K562 (cell line): ENCODE measurements around the gene CD74. TPM values are rescaled to one million over a fixed set of nuclear protein-coding genes. Genes with fewer than 3 reads are reported as not detected.

ENCODE experiments used
- ATAC-seq: fragments of 200-7000 bp; cut with Tn5 transposase; 3 replicates; pipeline ENCODE4 v1.9.1; 2020; ENCODE audit warnings: moderate library complexity
- BruUV-seq: library from RNA; stranded (reverse); fragments of 400-500 nt; replicated peaks from 2 replicates; lab custom pipeline; 2021; lab: Mats Ljungman, UMichigan
- CTCF ChIA-PET: fragments of 300-600 bp; formaldehyde crosslinking; extraction: SDS; loops from one replicate; lab custom pipeline; 2021; ENCODE audit warnings: low intra/inter-chr PET ratio; lab: Yijun Ruan, JAX
- POLR2A ChIA-PET: fragments of 300-600, 350-650 bp; sonication (Branson Sonifier 250); formaldehyde crosslinking; extraction: SDS; loops from one replicate; lab custom pipeline; 2021; ENCODE audit warnings: antibody characterized with exemption, inconsistent platforms; lab: Yijun Ruan, JAX
- DNase-seq, 4 experiments: peaks; one replicate each; pipeline versions ENCODE4 v3.0.0 to v3.0.0-alpha.2; 2011 to 2018; ENCODE audit warnings: low spot score in 3 of 4, mixed read lengths in 3 of 4; ENCODE audit errors: extremely low read depth in 1 of 4
- FAIRE-seq: peaks from 2 replicates; lab custom pipeline; 2011; peaks lifted over from hg19 to GRCh38; lab: Jason Lieb, UNC
- H2AFZ ChIP-seq: 2 replicates; pipeline ENCODE4 v1.6.0; 2011; ENCODE audit warnings: low read depth, low read length, control low read depth, inconsistent platforms
- H3K27ac ChIP-seq: fragments of 200-600 bp; 3 replicates; pipeline ENCODE4 v1.8.0; 2011; ENCODE audit warnings: low read depth, mild to moderate bottlenecking, control low read depth, inconsistent platforms, low read length, moderate library complexity, mixed read lengths; ENCODE audit errors: extremely low read depth
- H3K27me3 ChIP-seq, 2 experiments: fragments of 300-600 bp in 1 of 2; 2 replicates in 1 of 2; 3 replicates in 1 of 2; pipeline versions ENCODE4 v1.6.0 to v1.8.0; 2011; ENCODE audit warnings: inconsistent platforms in 2 of 2, low read length in 2 of 2, mild to moderate bottlenecking in 1 of 2, mixed read lengths in 1 of 2, moderate library complexity in 1 of 2; ENCODE audit not compliant: control insufficient read depth in 2 of 2, insufficient read depth in 2 of 2
- H3K36me3 ChIP-seq: fragments of 300-600 bp; 3 replicates; pipeline ENCODE4 v1.8.0; 2011; ENCODE audit warnings: mild to moderate bottlenecking, low read length, inconsistent platforms; ENCODE audit not compliant: control insufficient read depth, insufficient read depth
- H3K4me1 ChIP-seq, 2 experiments: fragments of 200-600 bp in 1 of 2; replicated peaks in 1 of 2; 2 replicates in 1 of 2; 3 replicates in 1 of 2; pipeline versions ENCODE4 v1.5.1 to v1.8.0; 2011; ENCODE audit warnings: inconsistent platforms in 2 of 2, low read length in 2 of 2, mild to moderate bottlenecking in 1 of 2, mixed read lengths in 1 of 2, moderate library complexity in 1 of 2; ENCODE audit not compliant: control insufficient read depth in 2 of 2, insufficient read depth in 2 of 2
- H3K4me2 ChIP-seq: 2 replicates; pipeline ENCODE4 v1.6.1; 2011; ENCODE audit warnings: low read length, control low read depth, inconsistent platforms, mixed read lengths; ENCODE audit not compliant: insufficient read depth
- H3K4me3 ChIP-seq: fragments of 200-600 bp; sonication (generic), shearing (Covaris generic); 2 replicates; pipeline ENCODE4 v1.5.1; 2016; ENCODE audit warnings: control low read depth, inconsistent platforms
- H3K79me2 ChIP-seq: fragments of 200-600 bp; 3 replicates; pipeline ENCODE4 v1.8.0; 2011; ENCODE audit warnings: low read length, inconsistent platforms; ENCODE audit not compliant: control insufficient read depth, insufficient read depth
- H3K9ac ChIP-seq, 2 experiments: 2 replicates each; pipeline versions ENCODE4 v1.6.0 to v1.6.1; 2011; ENCODE audit warnings: low read depth in 2 of 2, low read length in 2 of 2, control low read depth in 1 of 2, inconsistent platforms in 1 of 2, mild to moderate bottlenecking in 1 of 2, mixed read lengths in 1 of 2; ENCODE audit not compliant: insufficient read depth in 1 of 2
- H3K9me1 ChIP-seq: one replicate; pipeline ENCODE4 v1.6.0; 2011; ENCODE audit warnings: inconsistent platforms, mild to moderate bottlenecking, low read length, moderate library complexity; ENCODE audit not compliant: control insufficient read depth, insufficient read depth
- H3K9me3 ChIP-seq: replicated peaks from 2 replicates; pipeline ENCODE4 v1.5.1; 2011; ENCODE audit warnings: low read depth, low read length, inconsistent platforms; ENCODE audit not compliant: control insufficient read depth, insufficient read depth
- H4K20me1 ChIP-seq: replicated peaks from 2 replicates; pipeline ENCODE4 v1.6.1; 2011; ENCODE audit warnings: low read length, inconsistent platforms, mixed read lengths; ENCODE audit not compliant: control insufficient read depth, insufficient read depth
- ATF2 ChIP-seq: sonication (generic); formaldehyde crosslinking; IDR thresholded peaks from 2 replicates; pipeline ENCODE4 v1.8.1; 2022; ENCODE audit warnings: missing genetic modification reagents
- CTCF ChIP-seq, 3 experiments: IDR thresholded peaks in 2 of 3; conservative IDR thresholded peaks in 1 of 3; 2 replicates each; pipeline ENCODE4 v1.5.1; 2011 to 2012; ENCODE audit warnings: low read length in 3 of 3, mild to moderate bottlenecking in 3 of 3, control low read depth in 2 of 3, improper control_type of control experiment in 1 of 3, inconsistent platforms in 1 of 3, low read depth in 1 of 3, mixed read lengths in 1 of 3, moderate library complexity in 1 of 3; ENCODE audit not compliant: insufficient read depth in 2 of 3
- HNRNPUL1 ChIP-seq: fragments of 200-400 bp; formaldehyde crosslinking; IDR thresholded peaks from 2 replicates; pipeline ENCODE4 v1.6.1; 2017; ENCODE audit warnings: low read length
- MCM5 ChIP-seq: fragments of 450-650 bp; IDR thresholded peaks from 2 replicates; pipeline ENCODE4 v1.6.1; 2016; ENCODE audit warnings: low read depth
- MYNN ChIP-seq, 2 experiments: sonication (generic); formaldehyde crosslinking in 1 of 2; IDR thresholded peaks; 2 replicates each; pipeline versions ENCODE4 v1.5.0 to v1.6.1; 2016 to 2020; ENCODE audit warnings: antibody characterized with exemption in 1 of 2, missing genetic modification reagents in 1 of 2
- PHB ChIP-seq: fragments of 250-450 bp; sonication (Bioruptor Pico); IDR thresholded peaks from 2 replicates; pipeline ENCODE4 v1.5.0; 2021
- RBM34 ChIP-seq: fragments of 200-400 bp; formaldehyde crosslinking; IDR thresholded peaks from 2 replicates; pipeline ENCODE4 v1.6.1; 2018; ENCODE audit warnings: low read length, borderline replicate concordance; ENCODE audit not compliant: insufficient read depth
- RNF2 ChIP-seq: sonication (generic); IDR thresholded peaks from 2 replicates; pipeline ENCODE4 v1.6.1; 2016
- SMAD4 ChIP-seq: fragments of 250-450 bp; sonication (Bioruptor Pico); conservative IDR thresholded peaks from 2 replicates; pipeline ENCODE4 v1.8.0; 2021; ENCODE audit warnings: inconsistent platforms, mild to moderate bottlenecking, moderate library complexity
- WGBS: fragments of 100-300 bp; shearing (Covaris generic); methylation state at CpG from one replicate; pipeline ENCODE4 v1.1.6; 2016; ENCODE audit warnings: low coverage, mixed read lengths; ENCODE audit not compliant: insufficient coverage; ENCODE audit errors: missing lambda C conversion rate; 5-methylcytosine and 5-hydroxymethylcytosine counted together
- in situ Hi-C: fragments of 300-500 bp; cut with MboI; formaldehyde crosslinking; loops from 4 replicates; pipeline ENCODE4 v1.15.0; 2018; ENCODE audit warnings: inconsistent platforms, mixed read lengths
- intact Hi-C: fragments of 100-400 bp; cut with micrococcal nuclease; formaldehyde crosslinking; loops from 2 replicates; pipeline ENCODE4 v1.14.2; 2022
- polyA plus RNA-seq, 8 experiments: library from polyadenylated mRNA; depleted of rRNA in 4 of 8; stranded (reverse) in 5 of 8; unstranded in 3 of 8; fragments of >200 nt; fragmentation: Nextera tagmentation in 2 of 8; fragmentation: Illumina TruSeq in 1 of 8; extraction: Ambion mirVana in 2 of 8; extraction: Trizol in 1 of 8; gene quantifications; 2 replicates each; pipeline versions ENCODE4 v1.2.1 to v1.2.3, GENCODE V29; 2011 to 2014; ENCODE audit warnings: inconsistent platforms in 1 of 8, missing spikeins in 1 of 8
- total RNA-seq, 7 experiments: library from RNA; depleted of rRNA in 6 of 7; stranded (reverse); fragments of >200 nt in 6 of 7; fragmentation: Illumina TruSeq in 2 of 7; extraction: Trizol in 2 of 7; gene quantifications; 2 replicates each; pipeline versions ENCODE4 v1.2.1 to v1.2.3, GENCODE V29; 2011 to 2021; ENCODE audit warnings: low replicate concordance in 1 of 7

Gene CD74
- total and polyA plus RNA-seq, 9 of the 15 experiments (the other 6 are each of a cell fraction or from before 2014, with no cell fraction given), result 0.07 to 4.8 (median 0.32) TPM

GRCh38 chr5:150457121-150457520 lies 44.4 kb upstream of the CD74 start:
- no TSS peak for BruUV-seq
- WGBS, result 52% methylated on average over 6 of the region's 6 CpGs
- no peak overlapping the region for H3K9ac ChIP-seq
- POLR2A ChIA-PET, result interaction anchor here (0.9 to 1.1 kb wide), 4 partner anchors 12 to 102 kb away, joined by 3 to 7 read pairs (median 3); no protein-coding TSS in a partner anchor
- H4K20me1 ChIP-seq, result no peaks in the 10 kb centered on the region
- H3K27ac ChIP-seq, result no peak overlapping the region
- no peaks in the 10 kb centered on the region for H3K36me3 ChIP-seq
- no peak for TF ChIP-seq HNRNPUL1
- TF ChIP-seq ATF2 (CRISPR knock-in tag), result no peak
- no peak for TF ChIP-seq RNF2
- no peak for TF ChIP-seq MYNN (IDR thresholded peaks at IDR 0.05)
- TF ChIP-seq MYNN (CRISPR knock-in tag; IDR thresholded peaks at IDR 0.05), result no peak
- TF ChIP-seq RBM34, result no peak
- TF ChIP-seq SMAD4, result no peak
- TF ChIP-seq PHB (CRISPR knock-in tag), result no peak
- no peak for TF ChIP-seq CTCF (IDR thresholded peaks at IDR 0.05 in 2 of 3, conservative IDR thresholded peaks at IDR 0.05 in 1 of 3; ENCODE audit: insufficient read depth in 2 of 3, low read depth in 1 of 3, low read length in 3 of 3)
- TF ChIP-seq MCM5, result no peak
- DNase-seq, result no peak
- FAIRE-seq, result no peak
- H2AFZ ChIP-seq, result peak overlapping the region; percentile 8; the same call in 1 of the 2 replicates
- no peaks in the 10 kb centered on the region for H3K9me1 ChIP-seq
- in situ Hi-C loops, result loop anchor here (5.0 to 10.0 kb wide), 3 partner anchors 85 to 388 kb away; partner anchors contain the start of gene IRGM
- H3K4me2 ChIP-seq, result no peak overlapping the region
- no peak overlapping the region for H3K4me3 ChIP-seq
- no peaks in the 10 kb centered on the region for H3K79me2 ChIP-seq
- H3K9me3 ChIP-seq, result no peaks in the 10 kb centered on the region
- no peaks in the 10 kb centered on the region for H3K27me3 ChIP-seq
- H3K4me1 ChIP-seq, result peaks cover 23 to 39% of the 10 kb centered on the region in 2 experiments; a peak in 4 of 5 replicates
- CTCF ChIA-PET, result interaction anchor here (0.6 to 2.8 kb wide), 2 partner anchors 19 to 67 kb away, joined by 4 to 25 read pairs; no protein-coding TSS in a partner anchor
- intact Hi-C loops, result loop anchor here (5.0 to 10.0 kb wide), 2 partner anchors 318 to 390 kb away; partner anchors contain the start of genes IRGM and SMIM3
- ATAC-seq, result no peak
